Measurements from ENCODE around the gene SPIN4.

GRCh38 chrX:63394872-63395271, 43.7 kb upstream of the SPIN4 start:
- TF ChIP-seq, protein P1, sequence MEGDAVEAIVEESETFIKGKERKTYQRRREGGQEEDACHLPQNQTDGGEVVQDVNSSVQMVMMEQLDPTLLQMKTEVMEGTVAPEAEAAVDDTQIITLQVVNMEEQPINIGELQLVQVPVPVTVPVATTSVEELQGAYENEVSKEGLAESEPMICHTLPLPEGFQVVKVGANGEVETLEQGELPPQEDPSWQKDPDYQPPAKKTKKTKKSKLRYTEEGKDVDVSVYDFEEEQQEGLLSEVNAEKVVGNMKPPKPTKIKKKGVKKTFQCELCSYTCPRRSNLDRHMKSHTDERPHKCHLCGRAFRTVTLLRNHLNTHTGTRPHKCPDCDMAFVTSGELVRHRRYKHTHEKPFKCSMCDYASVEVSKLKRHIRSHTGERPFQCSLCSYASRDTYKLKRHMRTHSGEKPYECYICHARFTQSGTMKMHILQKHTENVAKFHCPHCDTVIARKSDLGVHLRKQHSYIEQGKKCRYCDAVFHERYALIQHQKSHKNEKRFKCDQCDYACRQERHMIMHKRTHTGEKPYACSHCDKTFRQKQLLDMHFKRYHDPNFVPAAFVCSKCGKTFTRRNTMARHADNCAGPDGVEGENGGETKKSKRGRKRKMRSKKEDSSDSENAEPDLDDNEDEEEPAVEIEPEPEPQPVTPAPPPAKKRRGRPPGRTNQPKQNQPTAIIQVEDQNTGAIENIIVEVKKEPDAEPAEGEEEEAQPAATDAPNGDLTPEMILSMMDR (IDR thresholded peaks at IDR 0.05): no peak
- TF ChIP-seq EP300 (IDR thresholded peaks at IDR 0.05) (no peak), POLR2A (IDR thresholded peaks at IDR 0.05) (no peak), POLR2AphosphoS5 (IDR thresholded peaks at IDR 0.05) (no peak)
